DND-41 (cell line): Measurements from ENCODE around the gene BAHCC1.

ENCODE experiments used
- ATAC-seq: fragments of 200-7000 bp; cut with Tn5 transposase; 3 replicates; pipeline ENCODE4 v1.9.1; 2021; ENCODE audit warnings: low read depth; ENCODE audit not compliant: insufficient read depth
- DNase-seq: peaks from one replicate; pipeline ENCODE4 v3.0.0-alpha.2; 2020
- H2AFZ ChIP-seq: 2 replicates; pipeline ENCODE4 v1.6.0; 2012; ENCODE audit warnings: low read depth, low read length
- H3K27ac ChIP-seq: 2 replicates; pipeline ENCODE4 v1.5.1; 2012; ENCODE audit warnings: low read length, inconsistent platforms
- H3K27me3 ChIP-seq: fragments of 200-600 bp; sonication (generic); 2 replicates; pipeline ENCODE4 v1.6.0; 2012; ENCODE audit warnings: low read length, mild to moderate bottlenecking, inconsistent platforms; ENCODE audit not compliant: insufficient read depth, poor library complexity
- H3K36me3 ChIP-seq: 2 replicates; pipeline ENCODE4 v1.5.1; 2012; ENCODE audit warnings: low read length, inconsistent platforms; ENCODE audit not compliant: insufficient read depth
- H3K4me1 ChIP-seq: 2 replicates; pipeline ENCODE4 v1.5.1; 2012; ENCODE audit warnings: mild to moderate bottlenecking, low read length; ENCODE audit not compliant: insufficient read depth
- H3K4me2 ChIP-seq: 2 replicates; pipeline ENCODE4 v1.6.0; 2012; ENCODE audit warnings: mild to moderate bottlenecking, moderate library complexity, low read length, inconsistent platforms; ENCODE audit not compliant: insufficient read depth
- H3K4me3 ChIP-seq, 2 experiments: fragments of 200-600 bp in 1 of 2; shearing (Covaris generic) in 1 of 2; 2 replicates each; pipeline ENCODE4 v1.5.1; 2012 to 2016; ENCODE audit warnings: inconsistent platforms in 2 of 2, low read length in 2 of 2, mild to moderate bottlenecking in 2 of 2, low read depth in 1 of 2, moderate library complexity in 1 of 2
- H3K79me2 ChIP-seq: 2 replicates; pipeline ENCODE4 v1.6.0; 2012; ENCODE audit warnings: low read length, inconsistent platforms; ENCODE audit not compliant: insufficient read depth
- H3K9ac ChIP-seq: 2 replicates; pipeline ENCODE4 v1.6.0; 2012; ENCODE audit warnings: low read depth, mild to moderate bottlenecking, inconsistent platforms, low read length, moderate library complexity
- H3K9me3 ChIP-seq: 2 replicates; pipeline ENCODE4 v1.5.1; 2012; ENCODE audit warnings: low read length, moderate library complexity, mild to moderate bottlenecking, inconsistent platforms; ENCODE audit not compliant: insufficient read depth, severe bottlenecking
- H4K20me1 ChIP-seq: 2 replicates; pipeline ENCODE4 v1.6.0; 2012; ENCODE audit warnings: low read length; ENCODE audit not compliant: insufficient read depth
- EZH2 ChIP-seq: IDR thresholded peaks from 3 replicates; pipeline ENCODE4 v1.6.1; 2012; ENCODE audit warnings: borderline replicate concordance, low read depth, mild to moderate bottlenecking, moderate library complexity, low read length, inconsistent platforms; ENCODE audit not compliant: severe bottlenecking
- TF ChIP-seq, protein P1 (sequence below): IDR thresholded peaks from 2 replicates; pipeline ENCODE4 v1.5.1; 2012; ENCODE audit warnings: borderline replicate concordance, low read length, moderate library complexity, mild to moderate bottlenecking; ENCODE audit not compliant: poor library complexity, severe bottlenecking; ENCODE audit errors: extremely low read depth

BAHCC1 gene

DNA sequence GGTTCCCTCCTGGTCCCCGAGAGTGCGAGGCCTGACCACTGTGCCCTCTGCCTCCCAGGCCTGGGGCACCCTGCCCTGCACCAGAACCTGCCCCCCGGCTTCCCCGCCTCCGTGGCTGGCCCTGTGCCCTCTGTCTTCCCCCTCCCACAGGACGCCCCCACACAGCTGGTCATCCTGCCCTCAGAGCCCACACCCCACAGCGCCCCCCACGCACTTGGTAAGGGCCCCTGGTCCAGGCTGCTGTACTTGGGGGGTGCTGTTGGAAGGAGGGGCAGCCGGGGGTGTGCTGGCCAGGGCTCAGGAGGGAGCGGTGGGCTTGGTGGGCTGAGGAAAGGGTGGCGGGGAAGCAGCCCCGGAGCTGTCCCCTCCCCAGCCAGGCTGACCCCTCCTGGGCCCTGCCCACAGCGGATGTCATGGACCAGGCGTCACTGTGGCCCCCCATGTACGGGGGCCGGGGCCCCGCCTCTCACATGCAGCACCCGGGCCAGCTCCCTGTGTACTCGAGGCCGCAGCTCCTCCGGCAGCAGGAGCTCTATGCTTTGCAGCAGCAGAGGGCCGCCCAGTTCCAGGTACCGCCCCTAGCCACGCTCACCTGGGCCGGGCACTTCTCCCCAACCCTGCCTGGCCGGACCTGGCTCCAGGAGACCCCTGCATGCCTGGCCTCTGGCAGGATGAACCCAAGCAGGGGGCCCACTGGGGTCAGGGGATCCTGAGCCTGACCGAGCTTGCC, 49.5 kb downstream of the BAHCC1 start:
- H3K4me2 ChIP-seq, result no peak overlapping the region
- H2AFZ ChIP-seq, result no peak overlapping the region
- no peak overlapping the region for H3K9ac ChIP-seq
- H3K36me3 ChIP-seq, result no peaks in the 10 kb centered on the region
- no peak for DNase-seq
- H3K79me2 ChIP-seq, result no peaks in the 10 kb centered on the region
- no peaks in the 10 kb centered on the region for H3K4me1 ChIP-seq
- TF ChIP-seq, protein P1, sequence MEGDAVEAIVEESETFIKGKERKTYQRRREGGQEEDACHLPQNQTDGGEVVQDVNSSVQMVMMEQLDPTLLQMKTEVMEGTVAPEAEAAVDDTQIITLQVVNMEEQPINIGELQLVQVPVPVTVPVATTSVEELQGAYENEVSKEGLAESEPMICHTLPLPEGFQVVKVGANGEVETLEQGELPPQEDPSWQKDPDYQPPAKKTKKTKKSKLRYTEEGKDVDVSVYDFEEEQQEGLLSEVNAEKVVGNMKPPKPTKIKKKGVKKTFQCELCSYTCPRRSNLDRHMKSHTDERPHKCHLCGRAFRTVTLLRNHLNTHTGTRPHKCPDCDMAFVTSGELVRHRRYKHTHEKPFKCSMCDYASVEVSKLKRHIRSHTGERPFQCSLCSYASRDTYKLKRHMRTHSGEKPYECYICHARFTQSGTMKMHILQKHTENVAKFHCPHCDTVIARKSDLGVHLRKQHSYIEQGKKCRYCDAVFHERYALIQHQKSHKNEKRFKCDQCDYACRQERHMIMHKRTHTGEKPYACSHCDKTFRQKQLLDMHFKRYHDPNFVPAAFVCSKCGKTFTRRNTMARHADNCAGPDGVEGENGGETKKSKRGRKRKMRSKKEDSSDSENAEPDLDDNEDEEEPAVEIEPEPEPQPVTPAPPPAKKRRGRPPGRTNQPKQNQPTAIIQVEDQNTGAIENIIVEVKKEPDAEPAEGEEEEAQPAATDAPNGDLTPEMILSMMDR, result no peak
- no peak for TF ChIP-seq EZH2
- H3K9me3 ChIP-seq, result no peaks in the 10 kb centered on the region
- no peaks in the 10 kb centered on the region; the same call in 1 of the 2 replicates for H4K20me1 ChIP-seq
- no peak for ATAC-seq
- no peak overlapping the region for H3K27ac ChIP-seq
- H3K27me3 ChIP-seq, result no peaks in the 10 kb centered on the region
- H3K4me3 ChIP-seq, result no peak overlapping the region

DNA sequence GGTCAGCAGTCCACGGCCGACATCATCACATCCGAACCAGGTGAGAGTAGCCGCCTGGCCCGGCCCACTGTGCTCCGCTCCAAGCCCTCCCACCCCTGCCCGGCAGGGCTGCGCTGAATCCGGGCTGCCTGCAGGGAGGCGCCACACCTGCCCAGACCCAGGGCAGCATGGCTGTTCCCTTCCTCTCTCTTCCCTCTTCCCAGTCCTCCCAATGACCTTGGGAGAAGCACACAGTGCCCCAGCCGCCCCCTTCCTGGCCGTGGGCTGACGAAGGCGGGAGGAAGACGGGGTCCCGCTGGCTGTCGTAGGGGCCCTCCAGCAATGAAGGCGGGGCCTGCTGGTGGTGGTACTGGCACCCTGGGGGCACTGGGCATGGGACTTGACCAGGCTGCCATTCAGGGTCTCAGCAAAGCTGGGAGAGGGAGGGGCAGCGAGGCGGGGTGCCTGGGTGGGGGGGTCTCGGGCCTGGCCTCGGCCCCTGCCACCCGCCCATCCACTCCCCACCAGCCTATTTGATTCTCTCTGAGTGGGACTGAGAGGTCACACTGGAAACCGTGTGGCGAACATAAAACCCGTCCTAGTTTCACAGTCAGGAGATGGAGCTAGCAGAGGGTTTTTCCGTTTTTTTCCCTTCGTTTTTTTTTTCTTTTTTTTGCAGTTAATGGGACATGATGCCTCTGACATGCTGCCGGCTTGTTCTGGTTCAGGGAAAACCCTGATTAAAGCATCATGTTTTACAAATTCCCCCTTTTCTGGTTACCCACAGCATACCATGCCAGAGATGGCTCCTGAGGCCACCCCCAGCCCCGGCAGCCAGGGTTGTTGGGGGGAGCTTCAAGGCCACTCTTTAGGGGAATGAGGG, 50.6 kb downstream of the BAHCC1 start:
- Histone ChIP-seq H3K79me2 (no peaks in the 10 kb centered on the region), H3K4me2 (no peak overlapping the region), H3K27ac (no peak overlapping the region), H3K36me3 (no peaks in the 10 kb centered on the region), H3K9me3 (no peaks in the 10 kb centered on the region), H3K4me1 (no peaks in the 10 kb centered on the region), H3K9ac (no peak overlapping the region), H4K20me1 (no peaks in the 10 kb centered on the region), H3K27me3 (no peaks in the 10 kb centered on the region), H3K4me3 (no peak overlapping the region), H2AFZ (no peak overlapping the region)
- no peak for TF ChIP-seq EZH2
- TF ChIP-seq, protein P1, result peak; percentile 10
- ATAC-seq (no peak), DNase-seq (no peak)

- TF ChIP-seq, protein P1, result no peak
- TF ChIP-seq EZH2, result no peak
- ATAC-seq, result no peak
- Histone ChIP-seq H2AFZ (no peak overlapping the region), H3K4me1 (no peaks in the 10 kb centered on the region), H3K4me3 (no peak overlapping the region), H3K36me3 (no peaks in the 10 kb centered on the region), H3K27ac (no peak overlapping the region), H3K9ac (no peak overlapping the region), H3K9me3 (no peaks in the 10 kb centered on the region), H3K79me2 (no peaks in the 10 kb centered on the region), H3K27me3 (no peaks in the 10 kb centered on the region), H3K4me2 (no peak overlapping the region), H4K20me1 (no peaks in the 10 kb centered on the region)
- no peak for DNase-seq
Measured at GRCh38 chr17:81447331-81447933, 52.2 kb downstream of the BAHCC1 start.
